Measurements from ENCODE around the gene IFT25.
"Not testable (repeated sequence)": the region's sequence is repeated elsewhere in the genome, so short reads cannot be mapped to it uniquely, and the experiment has no call there.

The IFT25 gene

DNA sequence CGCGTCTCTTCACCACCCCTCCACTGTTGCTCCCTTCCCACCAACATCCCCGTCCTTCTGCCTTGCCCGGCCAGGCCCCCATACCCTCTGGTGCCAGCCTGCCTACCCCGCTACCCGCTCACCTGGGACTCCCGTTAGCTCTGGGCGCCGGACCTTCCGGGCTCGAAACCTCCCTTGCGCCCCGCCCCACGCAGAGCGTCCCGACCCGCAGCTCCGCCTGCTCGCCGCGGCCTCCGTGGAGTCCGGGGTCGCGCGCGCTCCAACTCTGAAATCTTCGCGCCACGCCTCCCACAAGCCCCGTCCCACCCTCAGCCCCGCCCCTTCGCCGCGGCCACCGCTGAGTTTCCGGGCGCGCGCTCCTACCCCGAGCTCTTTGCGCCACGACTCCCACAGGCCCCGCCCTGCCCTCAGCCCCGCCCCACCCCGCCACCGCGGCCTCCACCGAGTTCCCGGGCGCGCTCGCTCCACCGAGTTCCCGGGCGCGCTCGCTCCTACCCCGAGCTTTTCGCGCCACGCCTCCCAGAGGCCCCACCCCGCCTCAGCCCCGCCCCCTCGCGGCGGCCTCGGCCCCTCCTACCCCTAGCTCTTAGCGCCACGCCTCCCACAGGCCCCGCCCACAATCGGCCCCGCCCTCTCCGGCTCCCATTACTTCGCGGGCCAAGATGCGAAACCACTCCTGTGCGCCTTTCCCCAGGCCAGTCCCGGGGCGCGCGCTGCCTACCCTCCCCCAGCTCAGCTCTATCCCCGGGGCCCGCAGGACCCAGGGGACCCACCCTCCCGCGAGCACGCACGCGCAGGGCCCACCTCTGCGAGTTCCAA, at the start of gene IFT25:
Gene IFT25 (minus strand): TSS at position 267 of the 819 bp plus-strand sequence. CDS start 5,617 bp downstream, outside the sequence.
- peak; percentile 95 to 100 (median 98) for DNase-seq (ENCODE audit: low read depth in 4 of 4, low spot score in 1 of 4)

DNA sequence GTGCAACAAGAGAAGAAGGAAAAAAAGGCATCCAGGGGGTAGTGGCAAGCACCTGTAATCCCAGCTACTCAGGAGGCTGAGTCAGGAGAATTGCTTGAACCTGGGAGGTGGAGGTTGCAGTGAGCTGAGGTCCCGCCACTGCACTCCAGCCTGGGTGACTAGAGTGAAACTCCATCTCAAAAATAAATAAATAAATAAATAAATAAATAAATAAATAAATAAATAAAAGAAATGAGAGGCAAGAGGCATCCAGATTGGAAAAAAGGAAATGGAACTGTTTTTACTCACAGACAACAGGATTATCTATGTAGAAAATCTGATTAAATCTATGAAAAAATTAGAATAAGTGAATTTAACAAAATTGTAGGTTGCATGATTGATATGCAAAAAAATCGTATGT, 49.0 kb upstream of the IFT25 start:
- not testable (repeated sequence) for DNase-seq (ENCODE audit: low read depth in 4 of 4, low spot score in 1 of 4)

DNA sequence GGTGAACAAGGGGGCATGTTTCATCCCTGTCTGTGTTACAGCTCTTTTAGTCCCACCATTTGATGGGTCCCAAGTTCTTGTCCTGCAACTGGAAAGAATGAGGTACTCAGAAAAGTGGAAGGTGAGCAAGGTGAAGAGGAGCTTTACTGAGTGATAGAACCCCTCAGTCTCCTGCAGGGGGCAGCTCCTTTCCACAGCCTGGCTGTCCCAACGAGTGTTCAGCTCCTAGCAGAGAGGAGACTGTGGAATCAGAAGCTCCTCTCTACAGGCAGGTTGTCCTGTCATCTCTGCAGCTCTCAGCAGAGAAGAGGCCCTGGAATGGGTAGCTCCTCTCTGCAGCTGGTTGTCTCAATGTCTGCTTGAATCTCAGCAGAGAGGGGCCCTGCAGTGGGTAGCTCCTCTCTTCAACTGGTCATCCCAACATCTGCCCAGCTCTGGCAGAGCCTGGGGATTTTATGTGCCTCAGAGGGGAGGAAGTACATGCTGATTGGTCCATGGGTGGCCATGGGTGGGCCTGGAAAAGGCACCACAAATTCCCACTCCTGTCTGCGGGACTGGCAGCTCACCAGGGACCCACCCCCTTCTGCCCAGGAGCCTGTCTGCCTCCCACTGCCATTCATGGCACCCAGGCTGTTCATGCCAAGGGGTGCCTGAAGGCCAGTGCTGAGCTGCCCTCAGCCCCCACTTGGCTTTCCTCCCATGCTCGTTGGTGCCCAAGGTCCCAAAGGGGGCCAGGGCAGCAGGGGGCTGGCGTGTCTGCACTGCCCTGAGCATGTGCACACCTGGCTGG, 46.8 kb upstream of the IFT25 start:
- no peak for DNase-seq (ENCODE audit: low read depth in 4 of 4, low spot score in 1 of 4)

DNA sequence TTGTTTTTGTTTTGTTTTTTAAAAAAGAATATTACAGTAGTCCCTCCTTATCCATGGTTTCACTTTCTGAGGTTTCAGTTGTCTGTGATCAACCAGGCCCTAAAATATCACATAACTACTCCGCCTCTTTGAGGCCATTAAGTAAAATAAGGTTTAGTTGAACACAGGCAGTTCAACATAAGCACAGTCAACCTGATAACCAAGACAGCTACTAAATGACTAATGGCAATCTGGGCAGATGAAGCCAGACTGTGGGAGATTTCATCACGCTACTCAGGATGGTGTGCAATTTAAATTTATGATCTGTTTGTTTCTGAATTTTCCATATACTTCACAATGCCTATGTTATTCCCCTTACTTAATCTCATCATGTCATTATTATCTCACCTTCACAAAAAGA, 42.4 kb upstream of the IFT25 start:
- DNase-seq (ENCODE audit: low read depth in 4 of 4, low spot score in 1 of 4): no peak

DNA sequence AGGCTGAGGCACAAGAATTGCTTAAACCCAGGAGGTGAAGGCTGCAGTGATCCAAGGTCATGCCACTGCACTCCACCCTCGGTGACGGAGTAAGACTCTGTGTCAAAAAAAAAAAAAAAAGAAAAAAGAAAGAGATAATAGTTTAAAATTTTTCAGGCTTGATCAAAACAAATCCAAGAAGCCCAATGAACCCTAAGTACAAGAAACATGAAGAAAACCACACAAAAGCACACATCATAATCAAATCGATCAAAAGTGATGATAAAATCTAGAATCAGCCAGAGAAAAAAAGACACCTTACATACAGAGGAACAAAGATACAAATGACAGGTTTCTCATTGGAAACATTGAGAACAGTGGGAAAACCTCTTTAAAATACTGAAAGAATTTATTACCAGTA, 41.0 kb upstream of the IFT25 start:
- no peak for DNase-seq (ENCODE audit: low read depth in 4 of 4, low spot score in 1 of 4)

DNA sequence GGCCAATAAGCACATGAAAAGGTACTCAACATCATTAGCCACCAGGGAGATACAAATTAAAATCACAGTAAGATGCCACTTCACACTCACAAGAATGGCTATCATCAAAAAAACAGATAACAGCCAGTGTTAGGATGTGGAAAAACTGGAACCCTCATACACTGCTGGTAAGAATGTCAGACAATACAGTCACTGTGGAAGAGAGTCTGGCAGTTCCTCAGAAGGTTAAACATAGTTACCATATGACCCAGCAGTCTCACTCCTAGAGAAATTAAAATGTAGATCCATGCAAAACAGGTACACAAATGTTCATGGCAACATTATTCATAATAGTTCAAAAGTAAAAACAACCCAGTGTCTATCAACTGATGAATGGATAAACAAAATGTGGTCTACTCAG, 39.2 kb upstream of the IFT25 start:
- DNase-seq (ENCODE audit: low read depth in 4 of 4, low spot score in 1 of 4): no peak

DNA sequence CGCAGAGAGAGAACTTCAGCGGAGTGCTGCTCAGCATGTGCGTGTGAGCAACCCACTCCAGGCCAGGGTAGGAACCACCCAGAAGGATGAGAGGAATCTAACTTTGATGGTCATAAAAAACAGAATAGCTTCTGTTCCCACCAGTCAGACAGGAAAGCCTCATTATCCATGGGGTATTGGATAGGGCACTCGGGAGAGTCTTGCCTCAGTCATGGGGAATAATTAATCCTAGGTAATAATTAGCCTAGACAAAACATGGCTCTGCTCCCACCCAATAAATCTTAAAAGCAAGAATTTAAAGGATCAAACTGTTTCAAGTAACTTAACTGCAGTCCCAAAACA, 37.2 kb upstream of the IFT25 start:
- DNase-seq (ENCODE audit: low read depth in 4 of 4, low spot score in 1 of 4): no peak

DNA sequence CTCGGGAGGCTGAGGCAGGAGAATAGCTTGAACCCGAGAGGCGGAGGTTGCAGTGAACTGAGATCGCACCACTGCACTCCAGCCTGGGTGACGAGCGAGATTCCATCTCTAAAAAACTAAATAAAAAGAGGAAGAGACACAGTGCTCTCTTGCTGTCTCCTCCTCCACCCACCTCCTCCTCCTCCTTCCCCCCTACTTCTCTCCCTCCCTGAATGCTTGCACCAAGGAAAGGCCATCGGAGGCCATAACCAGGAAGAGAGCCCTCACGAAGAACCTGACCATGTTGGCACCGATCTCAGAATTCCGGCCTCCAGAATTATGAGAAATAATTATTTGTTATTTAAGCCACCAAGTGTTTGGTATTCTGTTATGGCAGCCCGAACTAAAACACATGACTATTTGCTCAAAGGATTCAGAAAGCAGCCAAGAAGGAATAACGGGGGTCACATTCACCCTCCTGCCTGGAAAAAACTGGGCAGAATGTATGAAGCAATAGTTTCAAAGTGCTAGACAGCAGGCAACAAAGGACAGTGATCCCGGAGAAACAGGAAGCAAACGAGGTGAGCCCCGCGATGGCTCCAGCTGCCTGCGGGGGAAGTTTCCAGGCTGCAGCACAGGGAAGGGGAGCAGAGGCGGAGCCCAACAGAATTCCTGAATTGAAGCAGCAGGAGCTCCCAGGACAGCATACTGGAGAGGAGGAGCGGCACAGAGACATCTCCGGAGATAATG, 36.7 kb upstream of the IFT25 start:
- DNase-seq (ENCODE audit: low read depth in 4 of 4, low spot score in 1 of 4): no peak

DNA sequence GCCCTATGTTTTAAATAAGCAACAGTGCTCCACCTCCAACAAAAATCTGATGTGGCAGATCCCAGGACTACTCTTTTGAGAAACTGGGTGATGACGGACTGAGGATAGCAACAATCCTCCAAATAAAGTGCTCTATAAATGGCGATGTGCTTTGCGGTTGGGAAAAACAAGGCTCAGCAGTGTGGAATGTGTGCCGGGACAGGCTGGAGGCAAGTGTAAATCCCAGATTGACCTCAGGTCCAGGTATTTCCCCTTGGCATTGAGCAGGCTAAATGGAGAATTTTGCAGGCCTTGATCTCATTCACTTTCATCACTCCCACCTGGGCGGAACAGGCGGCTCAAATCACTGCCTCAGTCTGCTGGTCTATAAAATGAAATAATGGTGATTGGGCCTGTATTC, 35.7 kb upstream of the IFT25 start:
- no peak for DNase-seq (ENCODE audit: low read depth in 4 of 4, low spot score in 1 of 4)

DNA sequence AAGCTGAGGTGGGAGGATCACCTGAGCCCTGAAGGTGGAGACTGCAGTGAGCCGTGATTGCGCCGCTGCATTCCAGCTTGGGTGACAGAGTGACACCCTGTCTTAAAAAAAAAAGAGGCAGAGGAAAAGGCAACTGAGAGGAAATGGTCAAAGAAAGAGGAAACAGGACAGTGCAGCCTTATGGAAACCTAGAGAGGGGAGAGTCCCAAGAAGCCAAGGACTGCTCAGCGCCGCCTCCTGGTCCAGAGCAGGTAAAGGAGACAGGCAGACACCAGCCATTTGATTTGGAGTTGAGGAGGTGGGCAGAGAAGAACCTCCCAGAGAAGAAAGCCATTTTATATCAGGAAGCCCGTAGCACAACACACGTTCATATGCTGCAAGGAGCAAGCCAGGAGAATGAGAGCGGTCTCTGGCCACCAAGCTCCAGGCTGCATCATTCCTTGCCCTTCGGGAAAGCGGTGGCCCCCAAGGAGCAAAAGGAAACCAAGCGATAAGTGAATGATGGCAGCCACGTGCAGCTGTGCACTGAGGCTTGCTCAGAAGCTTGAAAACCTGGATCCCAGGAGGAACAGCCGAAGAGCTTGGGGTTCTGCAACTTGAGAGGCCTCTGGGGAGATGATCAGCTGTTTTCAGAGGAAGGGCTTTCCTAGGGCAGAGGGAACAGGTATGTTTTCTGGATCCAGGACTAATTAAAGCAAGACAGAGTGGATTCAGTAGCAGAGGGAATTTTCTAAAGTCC, 34.4 kb upstream of the IFT25 start:
- DNase-seq (ENCODE audit: low read depth in 4 of 4, low spot score in 1 of 4): no peak

DNA sequence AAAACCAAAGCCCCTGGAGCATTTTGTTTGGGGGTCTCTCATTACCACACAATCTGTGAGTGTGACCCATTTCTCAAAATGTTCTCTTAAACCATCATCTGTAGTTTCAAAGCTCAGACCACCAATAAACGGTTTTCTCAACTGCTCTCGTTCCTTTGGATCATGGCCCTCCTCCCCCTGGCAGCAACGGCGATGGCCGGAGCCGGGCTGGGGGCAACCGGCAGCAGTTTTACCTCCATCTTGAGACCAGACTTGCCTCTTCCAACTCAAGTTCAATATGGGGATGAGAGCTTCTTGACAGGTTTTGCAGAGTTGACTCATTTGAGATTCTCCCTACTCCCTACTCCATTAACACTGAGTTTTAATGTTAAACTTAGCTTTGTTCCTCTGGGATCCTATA, 30.4 kb upstream of the IFT25 start:
- no peak for DNase-seq (ENCODE audit: low read depth in 4 of 4, low spot score in 1 of 4)

DNA sequence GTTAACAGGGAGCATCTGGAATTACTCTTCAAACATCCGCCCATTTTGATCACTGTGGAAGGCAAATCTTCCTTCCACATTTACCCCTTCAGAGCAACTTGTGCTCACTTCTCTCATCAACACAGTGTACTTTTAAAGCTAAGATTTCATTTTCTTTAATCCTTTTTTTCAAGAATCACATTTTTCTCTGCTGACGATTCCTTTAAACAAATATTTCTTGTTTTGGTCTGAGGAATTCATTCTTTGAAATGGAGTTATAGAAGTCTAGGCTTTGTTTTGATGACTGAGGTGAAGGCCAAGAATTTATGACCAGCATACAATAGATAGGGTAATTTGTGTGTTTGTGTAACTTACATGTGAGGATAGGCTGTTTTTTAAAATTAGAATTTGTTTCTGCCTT, 26.2 kb upstream of the IFT25 start:
- no peak for DNase-seq (ENCODE audit: low read depth in 4 of 4, low spot score in 1 of 4)

DNA sequence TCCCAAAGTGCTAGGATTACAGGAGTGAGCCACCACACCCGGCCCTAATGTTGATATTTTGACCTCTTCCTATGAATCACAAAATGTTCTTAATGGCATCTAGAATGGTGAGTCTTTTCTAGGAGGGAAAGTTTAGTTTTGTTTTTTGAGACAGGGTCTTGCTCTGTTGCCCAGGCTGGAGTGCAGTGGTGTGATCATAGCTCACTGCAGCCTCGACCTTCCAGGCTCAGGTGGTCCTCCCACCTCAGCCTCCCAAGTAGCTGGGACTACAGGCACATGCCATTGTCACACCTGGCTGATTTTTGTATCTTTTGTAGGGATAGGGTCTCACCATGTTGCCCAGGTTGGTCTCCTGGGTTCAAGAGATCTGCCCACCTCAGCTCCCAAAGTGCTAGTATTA, 23.8 kb upstream of the IFT25 start:
- DNase-seq (ENCODE audit: low read depth in 4 of 4, low spot score in 1 of 4): not testable (repeated sequence)

DNA sequence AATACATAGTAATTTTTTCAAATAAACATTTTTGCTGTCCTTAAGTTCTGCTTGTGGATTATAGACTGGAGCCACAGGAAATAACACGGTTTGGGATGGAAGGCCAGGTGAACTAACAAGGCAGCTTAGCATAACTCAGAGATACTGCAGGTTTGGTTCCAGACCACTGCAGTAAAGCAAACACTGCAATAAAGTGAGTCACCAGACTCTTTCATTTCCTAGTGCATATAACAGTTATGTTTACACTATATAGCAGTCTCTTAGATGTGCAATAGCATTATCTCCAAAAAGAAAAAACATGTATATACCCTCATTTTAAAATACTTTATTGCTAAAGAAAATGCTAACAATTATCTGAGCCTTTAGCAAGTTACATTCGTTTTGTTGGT, 22.6 kb upstream of the IFT25 start:
- no peak for DNase-seq (ENCODE audit: low read depth in 4 of 4, low spot score in 1 of 4)

DNA sequence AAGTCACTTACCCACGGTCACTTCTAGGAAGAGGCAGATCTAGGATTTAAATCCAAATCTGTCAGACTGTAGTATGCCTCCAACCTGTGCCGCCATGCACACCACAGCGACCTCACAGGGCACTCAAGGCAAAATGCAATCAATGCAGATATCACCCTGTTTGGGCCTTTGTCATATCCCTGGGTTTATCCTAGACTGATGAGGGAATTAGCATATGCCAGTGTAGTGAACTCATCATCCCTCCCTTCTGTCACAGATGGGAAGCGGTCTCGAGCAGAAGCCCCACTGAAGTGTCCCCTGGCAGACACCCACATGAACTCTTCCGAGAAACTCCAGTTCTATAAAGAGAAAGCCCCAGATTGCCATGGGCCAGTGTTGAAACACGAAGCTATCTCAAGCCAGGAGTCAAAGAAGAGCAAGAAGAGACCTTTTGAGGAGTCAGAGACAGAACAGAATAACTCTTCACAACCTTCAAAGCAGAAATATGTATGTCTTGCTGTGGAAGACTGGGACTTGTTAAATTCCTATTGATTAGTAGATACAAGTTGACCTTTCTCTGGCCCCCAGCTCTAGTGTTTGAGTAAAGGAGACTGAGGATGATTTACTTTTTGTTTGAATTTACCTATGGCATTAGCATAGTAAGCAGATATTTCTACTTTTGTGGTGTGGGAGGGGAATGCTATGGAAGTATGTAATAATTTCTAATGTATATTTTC, 22.1 kb upstream of the IFT25 start:
- DNase-seq (ENCODE audit: low read depth in 4 of 4, low spot score in 1 of 4): no peak

DNA sequence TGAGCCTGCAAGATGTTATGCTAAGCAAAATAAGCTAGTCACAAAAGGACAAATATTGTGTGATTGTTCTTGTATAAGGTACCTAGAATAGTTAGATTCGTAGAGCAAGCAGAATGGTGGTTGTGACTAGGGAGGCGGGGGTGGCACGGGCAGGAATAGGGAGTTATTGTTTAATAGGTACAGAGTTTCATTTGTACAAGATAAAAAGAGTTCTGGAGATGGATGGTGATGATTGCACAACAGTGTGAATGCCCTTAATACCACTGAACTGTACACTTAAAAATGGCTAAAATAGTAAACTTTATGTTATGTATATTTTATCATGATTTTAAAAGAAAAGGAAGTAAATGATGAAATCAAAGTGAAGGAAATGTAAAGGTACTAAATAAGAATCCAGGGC, 21.3 kb upstream of the IFT25 start:
- no peak for DNase-seq (ENCODE audit: low read depth in 4 of 4, low spot score in 1 of 4)

DNA sequence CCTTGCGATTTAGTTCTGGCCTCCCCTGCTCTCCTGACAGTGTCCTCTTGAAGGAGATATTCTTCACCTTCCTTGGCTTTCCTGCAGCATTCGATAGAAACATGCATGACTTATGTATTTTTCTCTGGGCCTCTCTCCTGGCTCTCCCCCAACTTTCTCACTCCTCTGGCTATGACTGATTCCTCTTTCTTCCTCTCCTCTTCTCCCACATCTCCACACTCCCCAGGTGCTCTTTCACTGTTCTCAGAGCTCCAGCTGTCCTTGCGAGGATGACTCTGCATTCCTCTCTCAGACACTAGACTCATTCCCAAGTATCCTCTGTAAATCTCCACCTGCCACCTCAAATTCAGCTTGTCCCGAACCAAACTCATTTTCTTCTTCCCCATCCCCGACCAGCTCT, 18.6 kb upstream of the IFT25 start:
- no peak for DNase-seq (ENCODE audit: low read depth in 4 of 4, low spot score in 1 of 4)

DNA sequence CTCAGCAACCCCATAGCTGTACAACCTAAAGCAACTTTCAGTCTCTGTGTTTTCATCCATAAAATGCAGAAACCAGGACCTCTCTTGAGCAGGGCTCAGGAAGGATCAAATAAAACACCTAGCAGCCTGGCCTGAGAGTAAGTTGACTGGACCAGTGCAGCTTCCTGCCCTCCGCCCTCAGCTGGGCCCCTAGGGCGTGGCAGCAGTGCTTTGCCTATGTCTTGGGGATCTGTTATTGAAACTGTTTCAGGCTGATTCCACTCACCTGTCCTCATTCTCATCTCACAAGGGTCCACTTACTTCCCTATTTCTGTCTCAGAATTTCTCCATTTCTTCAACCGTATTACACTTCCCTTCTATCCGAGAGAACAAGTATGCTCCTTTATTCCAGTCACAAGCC, 18.0 kb upstream of the IFT25 start:
- DNase-seq (ENCODE audit: low read depth in 4 of 4, low spot score in 1 of 4): no peak

DNA sequence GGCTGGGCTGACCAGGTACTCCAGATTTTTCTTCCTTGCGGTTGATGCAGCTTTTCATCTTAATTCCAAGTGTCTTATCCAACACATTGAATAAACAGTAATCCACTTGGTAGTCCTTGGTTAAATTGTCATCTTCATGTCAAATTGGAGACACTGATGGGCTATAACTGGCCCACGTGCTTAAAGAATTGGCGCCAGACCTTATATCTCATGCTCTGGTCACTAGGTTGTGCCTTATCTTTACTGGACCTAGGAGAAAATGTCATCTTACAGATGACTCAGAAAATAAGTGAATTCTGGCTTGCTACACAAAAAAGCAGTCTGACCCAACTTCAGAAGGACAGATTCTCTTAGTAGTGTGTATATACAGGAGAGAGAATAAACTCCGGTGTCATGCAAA, 16.9 kb upstream of the IFT25 start:
- DNase-seq (ENCODE audit: low read depth in 4 of 4, low spot score in 1 of 4): no peak

DNA sequence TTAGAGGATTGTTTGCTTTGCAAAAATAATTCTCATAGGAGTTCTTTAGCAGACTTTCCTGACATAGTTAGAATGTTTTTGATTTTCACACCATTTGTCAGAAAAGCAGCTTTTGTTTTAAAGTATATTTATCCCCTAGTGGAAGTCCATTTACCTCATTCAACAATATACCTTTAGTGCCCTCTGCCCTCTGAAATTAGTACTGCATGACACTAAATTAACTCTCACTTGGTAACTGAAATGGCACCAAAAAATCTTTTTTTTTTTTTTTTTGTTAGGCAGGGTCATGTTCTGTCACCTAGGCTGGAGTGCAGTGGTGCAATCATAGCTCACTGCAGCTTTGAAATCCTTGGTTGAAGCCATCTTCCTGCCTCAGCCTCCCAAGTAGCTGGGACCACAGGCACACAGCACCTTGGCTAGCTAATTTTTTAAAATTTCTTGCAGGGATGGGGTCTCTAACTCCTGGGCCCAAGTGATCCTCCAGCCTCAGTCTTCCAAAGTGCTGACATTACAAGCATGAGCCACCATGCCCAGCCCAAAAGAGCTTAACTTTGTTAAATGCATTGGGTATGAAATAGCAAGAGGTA, 14.3 kb upstream of the IFT25 start:
- no peak for DNase-seq (ENCODE audit: low read depth in 4 of 4, low spot score in 1 of 4)
